Skin epidermis (tissue), 12 donors: ENCODE results near the gene FGF1.

Experiments used
- H3K27ac ChIP-seq, 21 experiments: fragments of 200-600 bp; sonication (generic) in 11 of 21; one replicate each; pipeline ENCODE4 v1.5.0; 2020; ENCODE audit warnings: mild to moderate bottlenecking in 3 of 21, inconsistent platforms in 2 of 21, moderate library complexity in 2 of 21
- H3K4me3 ChIP-seq, 7 experiments: fragments of 200-600 bp; sonication (generic) in 2 of 7; one replicate each; pipeline ENCODE4 v1.5.0; 2020; ENCODE audit warnings: inconsistent platforms in 2 of 7, mild to moderate bottlenecking in 2 of 7, moderate library complexity in 1 of 7

Gene FGF1

GRCh38 chr5:142685418-142686209 lies at the start of gene FGF1:
TSS of gene FGF1 (minus strand) at chr5:142686090. CDS start at chr5:142614127, 71,963 bp downstream.
- H3K4me3 ChIP-seq, result peak within 1 kb of the TSS in 1 of 7 experiments; percentile 9
- peak within 1 kb of the TSS in 11 of 21 experiments; percentile 4 to 66 (median 44) for H3K27ac ChIP-seq

GRCh38 chr5:142727735-142728047 lies 41.8 kb upstream of the FGF1 start:
- no peak overlapping the region for H3K27ac ChIP-seq
- H3K4me3 ChIP-seq, result no peak overlapping the region

GRCh38 chr5:142726188-142726731 lies 40.4 kb upstream of the FGF1 start:
- no peak overlapping the region for H3K4me3 ChIP-seq
- H3K27ac ChIP-seq, result peak overlapping the region in 5 of 21 experiments; percentile 16 to 49 (median 41)

- peak overlapping the region in 4 of 21 experiments; percentile 20 to 49 (median 42) for H3K27ac ChIP-seq
- H3K4me3 ChIP-seq, result no peak overlapping the region
Measured at GRCh38 chr5:142725231-142726187, 39.6 kb upstream of the FGF1 start.

GRCh38 chr5:142724821-142725220 lies 38.9 kb upstream of the FGF1 start:
- Histone ChIP-seq H3K27ac (no peak overlapping the region), H3K4me3 (no peak overlapping the region)

- H3K4me3 ChIP-seq, result no peak overlapping the region
- H3K27ac ChIP-seq, result no peak overlapping the region
Measured at GRCh38 chr5:142722896-142723295, 37.0 kb upstream of the FGF1 start.

GRCh38 chr5:142722146-142722545 lies 36.3 kb upstream of the FGF1 start:
- H3K4me3 ChIP-seq, result no peak overlapping the region
- H3K27ac ChIP-seq, result no peak overlapping the region

- no peak overlapping the region for H3K4me3 ChIP-seq
- H3K27ac ChIP-seq, result no peak overlapping the region
Measured at GRCh38 chr5:142720641-142721271, 34.9 kb upstream of the FGF1 start.

- Histone ChIP-seq H3K4me3 (no peak overlapping the region), H3K27ac (no peak overlapping the region)
Measured at GRCh38 chr5:142719836-142720370, 34.0 kb upstream of the FGF1 start.

- H3K4me3 ChIP-seq, result no peak overlapping the region
- H3K27ac ChIP-seq, result no peak overlapping the region
Measured at GRCh38 chr5:142717582-142718215, 31.8 kb upstream of the FGF1 start.

GRCh38 chr5:142716963-142717362 lies 31.1 kb upstream of the FGF1 start:
- H3K4me3 ChIP-seq, result no peak overlapping the region
- no peak overlapping the region for H3K27ac ChIP-seq

GRCh38 chr5:142715291-142715690 lies 29.4 kb upstream of the FGF1 start:
- no peak overlapping the region for H3K27ac ChIP-seq
- H3K4me3 ChIP-seq, result no peak overlapping the region

GRCh38 chr5:142713121-142713706 lies 27.3 kb upstream of the FGF1 start:
- peak overlapping the region; percentile 20 to 50 (median 39) for H3K4me3 ChIP-seq
- H3K27ac ChIP-seq, result peak overlapping the region in 19 of 21 experiments; percentile 6 to 81 (median 55)

- no peak overlapping the region for H3K4me3 ChIP-seq
Measured at GRCh38 chr5:142703153-142703552, 17.3 kb upstream of the FGF1 start.

GRCh38 chr5:142701673-142702311 lies 15.9 kb upstream of the FGF1 start:
- Histone ChIP-seq H3K4me3 (no peak overlapping the region), H3K27ac (no peak overlapping the region)

More at GRCh38 chr5:142703153-142703552, 17.3 kb upstream of the FGF1 start:
- H3K27ac ChIP-seq, result no peak overlapping the region

- Histone ChIP-seq H3K4me3 (no peak overlapping the region), H3K27ac (no peak overlapping the region)
Measured at GRCh38 chr5:142700566-142700965, 14.7 kb upstream of the FGF1 start.

- Histone ChIP-seq H3K4me3 (no peak overlapping the region), H3K27ac (no peak overlapping the region)
Measured at GRCh38 chr5:142699184-142699720, 13.4 kb upstream of the FGF1 start.
